H1 (cell line): Measurements from ENCODE around the gene TRIM44.

Experiments used
- CTCF ChIP-seq, 3 experiments: IDR thresholded peaks; 1 replicate in 2 of 3; 2 replicates in 1 of 3; pipeline versions ENCODE4 v1.5.1 to v1.6.1; 2011; ENCODE audit warnings: low read length in 3 of 3, mild to moderate bottlenecking in 3 of 3, inconsistent platforms in 2 of 3, low read depth in 1 of 3, moderate library complexity in 1 of 3; ENCODE audit not compliant: insufficient read depth in 1 of 3; ENCODE audit errors: control extremely low read depth in 1 of 3
- EP300 ChIP-seq, 2 experiments: IDR thresholded peaks; 1 replicate in 1 of 2; 2 replicates in 1 of 2; pipeline ENCODE4 v1.6.1; 2011 to 2012; ENCODE audit warnings: low read depth in 2 of 2, low read length in 2 of 2, mild to moderate bottlenecking in 2 of 2, borderline replicate concordance in 1 of 2, inconsistent platforms in 1 of 2, moderate library complexity in 1 of 2
- EZH2 ChIP-seq: fragments of 200-600 bp; sonication (generic); IDR thresholded peaks from 2 replicates; pipeline ENCODE4 v1.7.1; 2012; ENCODE audit warnings: low read depth, mild to moderate bottlenecking, moderate library complexity, low read length, inconsistent platforms; ENCODE audit not compliant: severe bottlenecking
- GABPA ChIP-seq: IDR thresholded peaks from 2 replicates; pipeline ENCODE4 v1.6.1; 2011; ENCODE audit warnings: mild to moderate bottlenecking, low read length, moderate library complexity, borderline replicate concordance; ENCODE audit not compliant: insufficient read depth
- POLR2A ChIP-seq, 2 experiments: IDR thresholded peaks; 1 replicate in 1 of 2; 2 replicates in 1 of 2; pipeline ENCODE4 v1.6.1; 2011; ENCODE audit warnings: low read depth in 2 of 2, low read length in 2 of 2, mild to moderate bottlenecking in 2 of 2; ENCODE audit errors: control extremely low read depth in 1 of 2
- RNF2 ChIP-seq: fragments of 200-900, 300-1000 bp; sonication (generic); IDR thresholded peaks from 2 replicates; pipeline ENCODE4 v1.7.1; 2016; ENCODE audit warnings: borderline replicate concordance, low read depth, mild to moderate bottlenecking, antibody characterized with exemption, low read length; ENCODE audit not compliant: poor library complexity, severe bottlenecking; ENCODE audit errors: missing control alignments
- TCF12 ChIP-seq: IDR thresholded peaks from 2 replicates; pipeline ENCODE4 v1.6.1; 2011; ENCODE audit warnings: low read depth, mild to moderate bottlenecking, low read length

DNA sequence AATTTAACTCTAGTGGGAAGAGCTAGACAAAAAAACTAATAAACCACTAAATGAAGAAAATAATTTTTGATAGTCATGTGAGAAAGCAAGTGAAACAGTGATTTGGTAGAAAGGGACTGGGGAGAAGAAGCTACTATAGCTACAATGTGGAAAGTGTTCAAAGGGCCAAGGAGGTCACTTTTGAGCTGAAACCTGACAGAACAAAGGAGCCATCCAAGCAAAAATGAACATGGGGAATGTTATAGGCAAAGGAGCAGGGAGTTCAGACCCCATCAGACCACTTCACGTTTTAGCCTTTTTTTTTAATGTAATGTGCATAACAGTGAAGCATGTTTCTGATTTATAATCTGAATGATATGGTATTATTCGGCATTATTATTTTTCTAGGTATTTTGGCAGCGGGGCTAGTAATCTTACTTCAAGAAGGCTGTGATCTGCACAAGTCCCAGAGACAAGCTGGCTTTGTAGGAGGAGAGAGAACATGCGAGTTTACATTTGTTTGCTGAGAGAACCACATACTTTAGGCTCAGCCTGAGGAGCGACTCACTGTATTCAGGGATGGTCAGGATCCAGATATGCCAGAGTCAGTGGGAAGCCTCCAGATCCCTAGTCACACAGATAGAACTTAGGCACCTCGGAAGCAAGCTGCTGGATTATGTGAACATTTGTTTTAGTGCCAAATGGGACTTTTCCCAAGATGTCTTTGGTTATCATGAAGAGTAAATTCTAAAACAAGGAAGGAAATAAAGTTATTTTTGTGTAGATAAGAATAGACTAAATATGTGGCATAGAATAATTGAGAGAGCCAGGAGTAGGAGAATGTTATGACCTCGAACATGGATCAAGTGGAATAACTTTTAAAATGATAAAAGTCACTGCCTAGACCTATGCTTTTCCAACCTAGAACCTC lies 118.6 kb downstream of the TRIM44 start:
- TF ChIP-seq EZH2 (no peak), GABPA (no peak), POLR2A (IDR thresholded peaks at IDR 0.05; ENCODE audit: control extremely low read depth in 1 of 2, low read depth in 2 of 2, low read length in 2 of 2) (no peak), CTCF (IDR thresholded peaks at IDR 0.05; ENCODE audit: control extremely low read depth in 1 of 3, insufficient read depth in 1 of 3, low read depth in 1 of 3, low read length in 3 of 3) (no peak), EP300 (IDR thresholded peaks at IDR 0.05; ENCODE audit: borderline replicate concordance in 1 of 2, low read depth in 2 of 2, low read length in 2 of 2) (no peak), RNF2 (no peak), TCF12 (no peak)
